Measurements from ENCODE around the gene EML4.
"Not testable (repeated sequence)": the region's sequence is repeated elsewhere in the genome, so short reads cannot be mapped to it uniquely, and the experiment has no call there.

EML4 gene

GRCh38 chr2:42334865-42335264, 165.7 kb downstream of the EML4 start:
- DNase-seq (ENCODE audit: low read depth in 2 of 2): not testable (repeated sequence)

GRCh38 chr2:42335514-42336104, 166.5 kb downstream of the EML4 start:
- no peak for DNase-seq (ENCODE audit: low read depth in 2 of 2)

DNA sequence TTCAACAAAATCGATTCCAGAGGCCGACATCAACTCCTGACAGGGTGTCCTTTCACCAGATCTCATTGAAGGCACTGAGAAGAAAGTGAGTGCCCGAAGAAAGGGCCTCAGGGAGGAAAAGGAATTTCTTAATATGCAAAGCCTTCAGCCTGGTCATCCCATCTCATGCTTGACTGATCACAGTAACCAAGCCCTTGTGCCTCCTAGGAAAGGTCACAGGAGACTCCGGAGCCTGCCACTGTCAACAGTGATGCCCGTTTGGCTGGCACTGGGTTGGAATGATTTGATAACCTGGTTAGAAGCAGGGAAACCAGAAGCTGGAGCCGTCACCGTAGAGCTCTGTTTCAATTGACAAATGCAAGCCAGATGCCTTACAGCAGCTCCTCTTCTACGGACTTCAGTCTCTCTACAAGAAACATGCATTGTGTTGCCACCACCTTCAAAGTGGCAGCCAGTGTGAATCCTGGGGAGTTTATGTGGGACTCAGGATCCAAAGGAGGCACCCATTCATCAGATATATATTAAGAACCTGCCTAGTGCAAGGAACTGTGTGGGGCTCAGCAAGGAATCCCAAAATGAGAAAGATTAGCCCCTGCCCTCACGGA, 167.3 kb downstream of the EML4 start:
- no peak for DNase-seq (ENCODE audit: low read depth in 2 of 2)

DNA sequence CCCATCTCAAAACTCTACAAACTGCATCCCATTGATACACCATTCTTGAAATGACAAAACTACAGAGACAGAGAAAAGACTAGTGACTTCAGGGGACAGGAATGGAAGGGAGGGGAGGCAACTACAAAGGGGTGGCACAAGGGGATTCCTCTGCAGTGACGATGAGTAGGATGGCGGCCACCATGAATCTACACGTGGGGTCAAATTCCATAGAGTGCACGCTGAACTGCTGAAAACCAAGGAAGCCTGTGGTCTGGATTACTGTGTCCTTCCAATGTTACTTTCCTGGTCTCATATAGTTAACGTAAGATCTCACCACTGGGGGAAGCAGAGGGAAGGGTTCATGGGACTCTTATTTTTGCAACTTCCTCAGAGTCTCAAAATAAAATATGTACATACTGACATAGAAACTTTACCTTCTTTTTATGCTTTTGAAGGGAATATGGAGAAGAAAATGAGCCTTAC, 168.2 kb downstream of the EML4 start:
- no peak for DNase-seq (ENCODE audit: low read depth in 2 of 2)

DNA sequence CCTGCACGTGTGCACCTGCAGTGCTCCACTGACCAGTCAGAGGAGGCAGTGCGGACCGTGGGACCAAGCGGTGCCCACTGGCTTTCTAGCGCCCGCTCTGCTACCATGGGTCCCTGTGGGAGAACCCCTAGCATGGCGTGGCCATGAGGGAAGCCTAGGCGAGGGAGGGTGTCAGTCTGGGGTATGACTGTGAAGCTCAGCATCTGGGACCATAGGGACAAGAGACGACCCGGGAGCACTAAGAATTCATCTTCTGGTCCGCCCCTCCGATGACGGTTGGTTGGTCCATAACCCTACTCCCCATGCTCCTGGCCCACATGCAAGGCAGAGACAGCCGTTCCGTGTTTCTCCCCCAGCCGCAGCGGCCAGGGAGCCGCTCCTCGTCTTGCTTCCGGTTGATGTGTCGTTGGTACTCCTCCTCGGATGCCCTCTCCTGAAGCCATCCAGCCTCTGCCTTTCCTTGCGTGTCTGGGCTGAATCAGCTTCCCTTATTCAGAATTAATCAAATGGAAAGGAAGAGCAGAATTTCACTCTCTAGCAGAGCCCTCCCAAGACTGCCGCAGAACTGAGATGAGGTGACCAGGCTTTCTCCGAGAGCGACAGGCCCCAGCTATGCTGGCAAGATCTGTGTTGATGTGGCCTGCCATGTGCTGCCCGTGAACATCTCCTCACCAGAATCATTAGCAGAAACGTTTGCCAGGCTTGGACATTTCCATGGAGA, 168.9 kb downstream of the EML4 start:
- DNase-seq (ENCODE audit: low read depth in 2 of 2): no peak

DNA sequence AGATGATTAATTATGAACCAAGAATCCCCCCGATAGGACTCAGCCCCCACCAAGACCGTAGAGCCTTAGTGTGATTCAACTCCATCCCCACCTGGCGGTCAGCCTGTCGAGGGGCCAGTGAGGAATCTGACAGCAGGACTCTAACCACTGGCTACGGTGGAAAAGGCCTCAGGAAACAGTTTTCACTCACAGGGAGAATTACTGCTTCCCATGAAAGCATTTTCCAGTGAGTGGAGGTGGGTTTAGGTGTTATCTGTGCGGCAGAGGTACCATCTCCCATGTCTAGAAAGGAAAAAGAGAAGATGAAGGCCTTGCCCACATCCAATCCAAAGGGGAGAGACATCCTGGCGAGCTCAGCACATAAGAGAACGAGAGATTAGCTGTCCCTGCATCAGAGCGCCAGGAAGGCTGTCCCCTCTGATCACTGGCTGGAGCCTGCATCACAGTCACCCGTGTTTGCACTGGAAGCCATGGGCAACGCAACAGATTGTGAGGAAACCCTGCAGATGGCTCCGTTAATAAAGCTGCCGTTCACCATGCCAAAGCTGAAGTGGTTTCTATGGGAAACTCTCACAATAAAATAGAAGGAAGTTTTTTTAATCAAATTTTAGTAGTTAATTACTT, 169.5 kb downstream of the EML4 start:
- no peak for DNase-seq (ENCODE audit: low read depth in 2 of 2)

DNA sequence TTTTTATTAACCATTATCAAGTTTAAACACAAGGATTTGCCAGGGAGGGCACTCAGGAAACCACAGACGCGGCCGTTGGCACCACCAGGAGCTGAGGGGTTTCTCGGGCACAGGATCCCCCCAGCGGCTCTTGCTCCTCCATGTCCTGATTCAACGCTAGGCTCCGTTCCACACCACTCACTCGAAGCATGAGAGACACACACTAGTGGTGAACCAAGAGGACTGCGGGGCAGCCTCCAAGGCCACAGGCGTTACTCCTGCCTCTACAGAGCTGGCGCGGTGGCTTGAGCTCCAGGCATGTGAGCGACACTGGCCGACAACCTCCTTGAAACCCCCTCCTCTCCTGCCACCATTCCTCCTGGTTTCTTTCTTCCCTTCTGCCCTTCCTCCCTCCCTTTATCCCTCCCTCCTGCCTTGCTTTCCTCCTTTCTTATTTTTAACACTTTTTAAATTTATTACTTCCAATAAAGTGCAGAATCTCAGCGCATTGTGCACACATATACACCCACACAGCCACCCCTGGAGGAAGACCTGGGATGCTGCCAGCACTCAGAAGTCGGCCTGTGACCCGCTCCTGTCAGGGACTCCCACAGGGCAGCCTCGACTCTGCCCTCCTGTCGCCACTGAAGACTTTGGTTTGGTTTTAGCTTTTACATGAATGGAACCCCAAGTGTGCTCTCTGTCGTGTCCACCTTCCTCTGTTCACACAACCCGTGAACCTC, 170.2 kb downstream of the EML4 start:
- no peak for DNase-seq (ENCODE audit: low read depth in 2 of 2)

DNA sequence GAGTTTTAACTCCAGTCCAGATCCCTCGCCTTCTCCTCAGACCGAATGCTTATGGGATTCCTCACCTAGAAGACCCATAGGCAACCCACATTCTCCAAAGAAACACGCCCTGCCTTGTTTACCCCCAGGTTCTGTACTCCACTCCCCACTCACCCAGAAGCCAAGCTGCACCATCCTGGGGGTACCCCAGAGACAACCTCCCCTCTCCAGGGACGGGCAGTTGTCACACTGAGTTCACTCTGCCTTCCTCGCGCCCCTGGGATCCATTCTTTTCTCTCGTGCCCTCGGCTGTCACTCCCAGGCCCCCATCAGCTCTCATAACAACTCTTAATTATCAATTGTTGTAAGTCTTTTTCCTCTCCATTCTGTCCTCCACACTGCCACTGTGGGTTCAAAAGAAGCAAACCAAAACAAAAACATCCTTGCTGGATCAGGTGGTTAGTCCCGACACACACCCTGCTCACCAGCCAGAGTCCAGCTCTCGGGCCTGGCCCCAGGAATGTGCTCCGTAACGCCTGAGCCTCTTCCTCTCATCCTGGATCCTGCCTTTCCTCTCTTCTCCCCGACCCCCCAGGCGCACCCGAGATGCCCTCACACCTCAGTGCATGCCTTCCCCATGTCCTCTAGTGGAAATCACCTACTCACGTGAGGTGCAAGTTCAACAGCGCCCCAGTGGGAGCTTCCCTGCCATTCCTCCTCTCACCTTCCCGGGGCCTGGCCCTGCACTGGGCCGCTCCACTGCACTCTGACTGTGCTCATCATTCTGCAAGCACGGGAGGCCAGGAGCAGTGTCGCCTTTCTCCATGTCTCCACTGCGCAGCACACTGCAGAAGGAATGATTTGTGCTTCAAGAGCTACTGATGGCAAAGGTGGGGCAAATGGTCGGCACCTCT, 171.1 kb downstream of the EML4 start:
- no peak for DNase-seq (ENCODE audit: low read depth in 2 of 2)

DNA sequence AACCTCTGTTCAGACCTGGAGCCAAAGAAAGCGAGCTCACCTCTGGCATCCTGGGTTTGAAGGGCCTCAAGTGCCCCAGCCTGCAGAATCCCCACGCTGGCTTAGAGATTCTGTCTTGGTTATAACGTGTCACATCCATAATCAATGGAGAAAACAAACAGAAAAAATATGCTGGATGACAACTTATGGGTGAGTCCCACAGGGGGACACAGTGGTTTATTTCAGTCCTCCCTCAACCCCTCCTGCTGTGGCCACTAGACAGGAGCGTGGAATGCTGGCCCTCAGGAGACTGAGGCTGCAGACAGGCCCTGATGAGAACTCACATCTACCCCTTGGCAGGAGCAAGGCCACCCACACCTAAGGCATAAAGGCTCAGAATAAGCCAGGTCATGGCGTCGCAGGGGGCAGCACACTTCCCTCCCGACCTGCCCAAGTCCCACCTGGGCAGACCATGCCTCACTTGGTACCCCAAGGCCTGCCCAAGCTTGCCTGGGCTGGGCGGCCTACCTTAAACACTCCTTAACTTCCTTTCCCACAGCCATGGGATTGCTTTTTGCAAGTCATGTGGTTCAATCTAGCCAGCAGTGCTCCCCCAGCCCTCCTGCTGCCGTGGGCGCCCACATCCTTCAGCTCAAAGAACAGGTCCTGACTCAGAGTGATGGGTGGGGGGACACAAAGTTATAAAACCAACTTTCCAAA, 171.9 kb downstream of the EML4 start:
- no peak for DNase-seq (ENCODE audit: low read depth in 2 of 2)

- no peak for DNase-seq (ENCODE audit: low read depth in 2 of 2)
Measured at GRCh38 chr2:42342061-42342794, 173.1 kb downstream of the EML4 start.

DNA sequence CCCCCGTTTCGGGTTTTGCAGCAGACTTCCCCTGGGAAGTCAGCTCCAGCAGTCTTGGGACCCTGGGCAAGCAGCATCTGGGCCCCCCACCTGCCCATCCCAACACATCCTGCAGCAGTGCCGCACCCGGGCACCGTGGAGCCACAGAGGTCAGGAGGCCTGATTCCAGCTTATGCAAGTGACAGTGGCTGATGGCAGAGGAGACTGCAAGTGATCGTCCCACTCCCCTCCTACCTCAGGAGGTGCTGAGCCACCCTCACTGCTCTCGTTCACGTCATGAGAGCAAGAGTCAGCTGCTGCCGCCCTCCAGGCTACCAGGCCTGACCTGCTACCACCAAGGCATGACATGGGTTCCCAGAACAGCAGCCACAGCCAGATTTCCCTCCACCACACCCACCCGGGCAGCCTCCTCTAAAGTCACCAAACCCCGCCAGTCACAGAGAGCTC, 173.7 kb downstream of the EML4 start:
- no peak for DNase-seq (ENCODE audit: low read depth in 2 of 2)

DNA sequence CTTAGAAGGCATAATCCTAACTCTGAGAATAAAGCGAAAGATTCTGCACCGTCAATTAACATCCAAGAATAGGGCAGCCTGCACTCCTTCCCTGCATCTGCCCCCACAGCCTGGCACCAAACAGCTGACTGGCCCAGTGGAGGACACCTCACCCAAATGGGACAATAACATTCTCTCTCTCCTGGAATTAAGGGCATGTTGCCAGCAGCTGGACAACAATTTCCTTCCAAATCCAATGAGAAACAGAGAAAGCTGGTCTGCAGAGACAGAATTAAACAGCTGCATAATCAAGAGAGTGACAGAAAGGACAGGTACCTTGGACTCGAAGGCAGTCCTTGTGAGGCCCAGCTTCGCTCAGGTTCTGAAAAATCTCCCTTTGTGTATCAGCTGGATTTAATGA, 176.8 kb downstream of the EML4 start:
- DNase-seq (ENCODE audit: low read depth in 2 of 2): no peak

GRCh38 chr2:42346856-42347255, 177.7 kb downstream of the EML4 start:
- DNase-seq (ENCODE audit: low read depth in 2 of 2): not testable (repeated sequence)

- DNase-seq (ENCODE audit: low read depth in 2 of 2): not testable (repeated sequence)
Measured at GRCh38 chr2:42347518-42347917, 178.4 kb downstream of the EML4 start.

- DNase-seq (ENCODE audit: low read depth in 2 of 2): no peak
Measured at GRCh38 chr2:42348113-42348805, 179.1 kb downstream of the EML4 start.

DNA sequence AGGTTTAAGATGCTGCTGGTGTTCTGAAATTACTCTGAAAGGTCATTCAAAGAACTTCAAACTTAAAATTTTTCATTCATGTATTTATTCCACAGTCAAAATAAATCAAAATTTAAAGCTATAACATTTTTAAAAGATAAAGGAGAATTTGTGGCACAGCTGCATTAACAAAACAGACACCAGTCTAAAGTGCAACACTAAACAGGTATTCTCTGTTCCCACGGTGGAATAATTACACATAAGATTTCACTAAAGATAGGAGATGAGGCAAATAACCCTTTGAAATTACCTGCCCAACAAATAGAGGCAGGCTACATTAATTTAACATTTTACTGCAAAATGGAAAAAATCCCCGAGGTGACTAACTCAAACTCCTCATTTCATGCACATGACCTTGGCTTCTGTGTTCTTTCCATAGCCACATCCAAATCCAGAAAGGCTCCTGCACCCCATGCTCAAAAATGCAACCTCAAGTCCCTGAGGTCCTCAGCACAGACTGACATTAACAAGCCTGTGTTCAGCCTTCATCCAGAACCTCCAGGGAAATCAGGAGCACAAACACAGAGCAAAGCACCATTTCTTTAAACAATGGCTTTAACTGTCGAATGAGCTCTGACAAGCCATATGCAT, 181.4 kb downstream of the EML4 start:
- DNase-seq (ENCODE audit: low read depth in 2 of 2): no peak

DNA sequence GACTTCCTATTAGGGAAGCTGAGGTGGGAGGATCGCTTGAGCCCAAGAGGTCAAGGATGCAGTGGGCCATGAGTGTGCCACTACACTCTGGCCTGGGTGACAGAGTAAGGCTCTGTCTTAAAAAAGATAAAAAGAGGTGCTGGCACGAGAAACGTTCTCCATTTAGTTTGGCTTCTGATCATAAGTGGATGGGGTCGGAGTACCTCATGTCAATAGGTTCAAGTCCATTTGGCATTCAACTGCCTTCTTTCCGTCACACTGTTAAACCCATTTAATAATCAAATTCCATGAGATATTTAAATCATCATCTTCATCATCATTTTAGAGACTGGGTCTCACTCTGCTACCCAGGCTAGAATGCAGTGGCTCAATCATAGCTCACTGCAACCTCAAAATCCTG, 182.7 kb downstream of the EML4 start:
- no peak for DNase-seq (ENCODE audit: low read depth in 2 of 2)

- no peak for DNase-seq (ENCODE audit: low read depth in 2 of 2)
Measured at GRCh38 chr2:42353792-42354429, 184.8 kb downstream of the EML4 start.
